Measurements from ENCODE around the gene SCRT2.

SCRT2 gene

GRCh38 chr20:689947-690346 is 14.3 kb upstream of the SCRT2 start:
- Mint-ChIP-seq H3K4me3 (no peak overlapping the region), H3K36me3 (ENCODE audit: low read depth) (no peaks in the 10 kb centered on the region), H3K27me3 (ENCODE audit: low read depth) (peaks cover 46% of the 10 kb centered on the region), H3K9me3 (no peaks in the 10 kb centered on the region), H3K27ac (no peak overlapping the region), H3K4me1 (no peaks in the 10 kb centered on the region)
- TF ChIP-seq CTCF (IDR thresholded peaks at IDR 0.05; ENCODE audit: unreplicated experiment in 3 of 3): no peak

- Mint-ChIP-seq H3K9me3 (no peaks in the 10 kb centered on the region), H3K36me3 (ENCODE audit: low read depth) (no peaks in the 10 kb centered on the region), H3K27ac (no peak overlapping the region), H3K27me3 (ENCODE audit: low read depth) (peaks cover 45% of the 10 kb centered on the region), H3K4me1 (no peaks in the 10 kb centered on the region), H3K4me3 (no peak overlapping the region)
- TF ChIP-seq CTCF (IDR thresholded peaks at IDR 0.05; ENCODE audit: unreplicated experiment in 3 of 3): no peak
Observed at GRCh38 chr20:689348-689747, 13.7 kb upstream of the SCRT2 start.

- Mint-ChIP-seq H3K27me3 (ENCODE audit: low read depth) (peaks cover 41% of the 10 kb centered on the region), H3K4me1 (no peaks in the 10 kb centered on the region), H3K36me3 (ENCODE audit: low read depth) (no peaks in the 10 kb centered on the region), H3K4me3 (no peak overlapping the region), H3K9me3 (no peaks in the 10 kb centered on the region), H3K27ac (no peak overlapping the region)
- no peak for TF ChIP-seq CTCF (IDR thresholded peaks at IDR 0.05; ENCODE audit: unreplicated experiment in 3 of 3)
Observed at GRCh38 chr20:688809-689212, 13.2 kb upstream of the SCRT2 start.

GRCh38 chr20:687468-688203 is 12.0 kb upstream of the SCRT2 start:
- Mint-ChIP-seq H3K4me3 (no peak overlapping the region), H3K27me3 (ENCODE audit: low read depth) (peaks cover 42% of the 10 kb centered on the region), H3K27ac (no peak overlapping the region), H3K4me1 (no peaks in the 10 kb centered on the region), H3K9me3 (no peaks in the 10 kb centered on the region), H3K36me3 (ENCODE audit: low read depth) (no peaks in the 10 kb centered on the region)
- no peak for TF ChIP-seq CTCF (IDR thresholded peaks at IDR 0.05; ENCODE audit: unreplicated experiment in 3 of 3)

GRCh38 chr20:684676-685319 is 9.2 kb upstream of the SCRT2 start:
- H3K9me3 Mint-ChIP-seq: no peaks in the 10 kb centered on the region
- no peak overlapping the region for H3K4me3 Mint-ChIP-seq
- no peak for TF ChIP-seq CTCF (IDR thresholded peaks at IDR 0.05; ENCODE audit: unreplicated experiment in 3 of 3)
- H3K27ac Mint-ChIP-seq: no peak overlapping the region
- no peaks in the 10 kb centered on the region for H3K36me3 Mint-ChIP-seq (ENCODE audit: low read depth)
- peaks cover 46% of the 10 kb centered on the region for H3K27me3 Mint-ChIP-seq (ENCODE audit: low read depth)
- no peaks in the 10 kb centered on the region for H3K4me1 Mint-ChIP-seq

GRCh38 chr20:682123-682522 is 6.5 kb upstream of the SCRT2 start:
- no peaks in the 10 kb centered on the region for H3K4me1 Mint-ChIP-seq

More at GRCh38 chr20:682123-682522, 6.5 kb upstream of the SCRT2 start:
- Mint-ChIP-seq H3K36me3 (ENCODE audit: low read depth) (no peaks in the 10 kb centered on the region), H3K27ac (no peak overlapping the region), H3K4me3 (no peak overlapping the region), H3K9me3 (no peaks in the 10 kb centered on the region), H3K27me3 (ENCODE audit: low read depth) (peaks cover 52% of the 10 kb centered on the region)
- TF ChIP-seq CTCF (IDR thresholded peaks at IDR 0.05; ENCODE audit: unreplicated experiment in 3 of 3): no peak
